NCI-H2029 treated with DMSO at 0.1 percent for 48 hours (cell line): Measurements from ENCODE around the gene TMEM178B.
A peak's percentile ranks its signal among the peaks of the same experiment; 100 is the strongest.
"Not testable (repeated sequence)": the region's sequence is repeated elsewhere in the genome, so short reads cannot be mapped to it uniquely, and the experiment has no call there.

ENCODE experiments used
- DNase-seq: peaks from one replicate; lab custom pipeline; 2025; lab: John Stamatoyannopoulos, UW

Gene TMEM178B

GRCh38 chr7:141144921-141145629, 71.2 kb downstream of the TMEM178B start:
- no peak for DNase-seq

- DNase-seq = no peak
Measured at GRCh38 chr7:141145630-141145982, 71.7 kb downstream of the TMEM178B start.

GRCh38 chr7:141147482-141147881, 73.6 kb downstream of the TMEM178B start:
- no peak for DNase-seq

- DNase-seq = no peak
Measured at GRCh38 chr7:141150465-141150864, 76.6 kb downstream of the TMEM178B start.

GRCh38 chr7:141151746-141152145, 77.9 kb downstream of the TMEM178B start:
- DNase-seq = no peak

- no peak for DNase-seq
Measured at GRCh38 chr7:141153231-141153630, 79.4 kb downstream of the TMEM178B start.

GRCh38 chr7:141154131-141154732, 80.4 kb downstream of the TMEM178B start:
- DNase-seq = no peak

GRCh38 chr7:141156407-141156806, 82.5 kb downstream of the TMEM178B start:
- no peak for DNase-seq

GRCh38 chr7:141157138-141157765, 83.4 kb downstream of the TMEM178B start:
- no peak for DNase-seq

GRCh38 chr7:141158561-141158960, 84.7 kb downstream of the TMEM178B start:
- no peak for DNase-seq

- DNase-seq = no peak
Measured at GRCh38 chr7:141160246-141160860, 86.5 kb downstream of the TMEM178B start.

- DNase-seq = no peak
Measured at GRCh38 chr7:141161550-141162535, 88.0 kb downstream of the TMEM178B start.

- no peak for DNase-seq
Measured at GRCh38 chr7:141165521-141165920, 91.7 kb downstream of the TMEM178B start.

- no peak for DNase-seq
Measured at GRCh38 chr7:141166926-141167325, 93.1 kb downstream of the TMEM178B start.

GRCh38 chr7:141167381-141167964, 93.6 kb downstream of the TMEM178B start:
- no peak for DNase-seq

- not testable (repeated sequence) for DNase-seq
Measured at GRCh38 chr7:141169157-141169556, 95.3 kb downstream of the TMEM178B start.

- not testable (repeated sequence) for DNase-seq
Measured at GRCh38 chr7:141175728-141176127, 101.9 kb downstream of the TMEM178B start.

GRCh38 chr7:141177120-141177519, 103.3 kb downstream of the TMEM178B start:
- DNase-seq = not testable (repeated sequence)

GRCh38 chr7:141178486-141179135, 104.7 kb downstream of the TMEM178B start:
- DNase-seq = peak; percentile 19

GRCh38 chr7:141181812-141182211, 107.9 kb downstream of the TMEM178B start:
- no peak for DNase-seq
